HepG2 (cell line): Measurements from ENCODE around the gene ST3GAL5.

Source experiments
- CREM ChIP-seq, 2 experiments: sonication (generic) in 1 of 2; formaldehyde crosslinking in 1 of 2; IDR thresholded peaks; 2 replicates each; pipeline versions ENCODE4 v1.4.0 to v1.6.1; 2016 to 2020; ENCODE audit warnings: antibody characterized with exemption in 1 of 2, mild to moderate bottlenecking in 1 of 2, missing genetic modification reagents in 1 of 2
- REST ChIP-seq, 2 experiments: IDR thresholded peaks; 2 replicates each; pipeline ENCODE4 v1.6.1; 2011 to 2012; ENCODE audit warnings: low read length in 2 of 2, borderline replicate concordance in 1 of 2, low read depth in 1 of 2, mild to moderate bottlenecking in 1 of 2, moderate library complexity in 1 of 2
- ZZZ3 ChIP-seq: sonication (generic); formaldehyde crosslinking; IDR thresholded peaks from 2 replicates; pipeline ENCODE4 v1.4.0; 2020; ENCODE audit warnings: missing genetic modification reagents, mild to moderate bottlenecking, borderline replicate concordance

GRCh38 chr2:85862426-85862825 lies 26.4 kb downstream of the ST3GAL5 start:
- TF ChIP-seq REST (IDR thresholded peaks at IDR 0.05; ENCODE audit: borderline replicate concordance in 1 of 2, low read depth in 1 of 2, low read length in 2 of 2) (no peak), CREM (IDR thresholded peaks at IDR 0.05) (no peak), CREM (CRISPR knock-in tag; IDR thresholded peaks at IDR 0.05) (no peak), ZZZ3 (CRISPR knock-in tag) (no peak)
